Measurements from ENCODE around the gene CLEC5A.

The CLEC5A gene

GRCh38 chr7:141974831-141975230 lies 28.1 kb upstream of the CLEC5A start:
- no peaks in the 10 kb centered on the region for H3K27me3 ChIP-seq (replicated peaks in 2 of 5; ENCODE audit: control insufficient read depth in 4 of 5, insufficient read depth in 5 of 5, low read length in 4 of 5)
- DNase-seq = peak; percentile 25 to 52 (median 41)
- WGBS (ENCODE audit: insufficient coverage) = no CpG with 5 or more reads among the region's 2 CpGs
- peaks cover 0 to 2% (median 0%) of the 10 kb centered on the region in 5 experiments for H3K9me3 ChIP-seq (ENCODE audit: control extremely low read depth in 1 of 5, control insufficient read depth in 4 of 5, insufficient read depth in 2 of 5, low read depth in 1 of 5, low read length in 4 of 5)
- no peak overlapping the region for H3K27ac ChIP-seq (ENCODE audit: insufficient read depth in 1 of 2, low read depth in 1 of 2, low read length in 2 of 2, poor library complexity in 1 of 2, severe bottlenecking in 2 of 2)
- peaks cover 0 to 22% (median 7%) of the 10 kb centered on the region in 4 experiments for H3K4me1 ChIP-seq (ENCODE audit: control extremely low read depth in 1 of 4, control insufficient read depth in 4 of 4, insufficient read depth in 4 of 4, low read length in 3 of 4)
- H3K4me3 ChIP-seq (ENCODE audit: control insufficient read depth in 1 of 7, extremely low read depth in 1 of 7, insufficient read depth in 4 of 7, low read depth in 2 of 7, low read length in 6 of 7) = no peak overlapping the region
- CTCF ChIA-PET = interaction anchor here (0.7 to 2.2 kb wide), 14 partner anchors 8 to 328 kb away, joined by 3 to 12 read pairs (median 4); no protein-coding TSS in a partner anchor
- POLR2A ChIA-PET = no interaction called here
- H3K36me3 ChIP-seq (ENCODE audit: control insufficient read depth in 4 of 4, insufficient read depth in 4 of 4, low read length in 3 of 4) = no peaks in the 10 kb centered on the region

GRCh38 chr7:141973673-141974072 lies 26.9 kb upstream of the CLEC5A start, which contains the start of gene TAS2R38:
TAS2R38 (minus strand) TSS chr7:141973773; CDS start chr7:141973689, 84 bp downstream.
- no peak within 1 kb of the TSS for H3K4me3 ChIP-seq (ENCODE audit: control insufficient read depth in 1 of 7, extremely low read depth in 1 of 7, insufficient read depth in 4 of 7, low read depth in 2 of 7, low read length in 6 of 7)
- no peaks in the 10 kb centered on the region for H3K27me3 ChIP-seq (replicated peaks in 2 of 5; ENCODE audit: control insufficient read depth in 4 of 5, insufficient read depth in 5 of 5, low read length in 4 of 5)
- CTCF ChIA-PET = interaction anchor here (1.4 to 1.6 kb wide), 3 partner anchors 213 to 329 kb away, joined by 4 to 8 read pairs (median 4); no protein-coding TSS in a partner anchor
- POLR2A ChIA-PET = no interaction called here
- no peaks in the 10 kb centered on the region for H3K9me3 ChIP-seq (ENCODE audit: control extremely low read depth in 1 of 5, control insufficient read depth in 4 of 5, insufficient read depth in 2 of 5, low read depth in 1 of 5, low read length in 4 of 5)
- no peak for DNase-seq
- WGBS (ENCODE audit: insufficient coverage) = 100% methylated on average over 6 of the region's 7 CpGs
- H3K4me1 ChIP-seq (ENCODE audit: control extremely low read depth in 1 of 4, control insufficient read depth in 4 of 4, insufficient read depth in 4 of 4, low read length in 3 of 4) = peaks cover 0 to 13% (median 5%) of the 10 kb centered on the region in 4 experiments
- no peaks in the 10 kb centered on the region for H3K36me3 ChIP-seq (ENCODE audit: control insufficient read depth in 4 of 4, insufficient read depth in 4 of 4, low read length in 3 of 4)
- H3K27ac ChIP-seq (ENCODE audit: insufficient read depth in 1 of 2, low read depth in 1 of 2, low read length in 2 of 2, poor library complexity in 1 of 2, severe bottlenecking in 2 of 2) = no peak within 1 kb of the TSS

GRCh38 chr7:141960687-141961422 lies 14.1 kb upstream of the CLEC5A start:
- no peak overlapping the region for H3K27ac ChIP-seq (ENCODE audit: insufficient read depth in 1 of 2, low read depth in 1 of 2, low read length in 2 of 2, poor library complexity in 1 of 2, severe bottlenecking in 2 of 2)
- H3K36me3 ChIP-seq (ENCODE audit: control insufficient read depth in 4 of 4, insufficient read depth in 4 of 4, low read length in 3 of 4) = no peaks in the 10 kb centered on the region
- no peak overlapping the region for H3K4me3 ChIP-seq (ENCODE audit: control insufficient read depth in 1 of 7, extremely low read depth in 1 of 7, insufficient read depth in 4 of 7, low read depth in 2 of 7, low read length in 6 of 7)
- peaks cover 0 to 21% (median 11%) of the 10 kb centered on the region in 4 experiments for H3K4me1 ChIP-seq (ENCODE audit: control extremely low read depth in 1 of 4, control insufficient read depth in 4 of 4, insufficient read depth in 4 of 4, low read length in 3 of 4)
- WGBS (ENCODE audit: insufficient coverage) = 100% methylated on average over 2 of the region's 3 CpGs
- H3K27me3 ChIP-seq (replicated peaks in 2 of 5; ENCODE audit: control insufficient read depth in 4 of 5, insufficient read depth in 5 of 5, low read length in 4 of 5) = no peaks in the 10 kb centered on the region
- ChIA-PET POLR2A (no interaction called here), CTCF (interaction anchor here (1.6 to 1.7 kb wide), 2 partner anchors 12 to 14 kb away, joined by 4 read pairs; no protein-coding TSS in a partner anchor)
- H3K9me3 ChIP-seq (ENCODE audit: control extremely low read depth in 1 of 5, control insufficient read depth in 4 of 5, insufficient read depth in 2 of 5, low read depth in 1 of 5, low read length in 4 of 5) = peaks cover 0 to 2% (median 0%) of the 10 kb centered on the region in 5 experiments
- DNase-seq = peak in 2 of 3 donors; percentile 62 to 65

- WGBS (ENCODE audit: insufficient coverage) = no CpG with 5 or more reads among the region's 3 CpGs
- Histone ChIP-seq H3K4me1 (ENCODE audit: control extremely low read depth in 1 of 4, control insufficient read depth in 4 of 4, insufficient read depth in 4 of 4, low read length in 3 of 4) (peaks cover 8 to 62% (median 25%) of the 10 kb centered on the region in 4 experiments), H3K27ac (ENCODE audit: insufficient read depth in 1 of 2, low read depth in 1 of 2, low read length in 2 of 2, poor library complexity in 1 of 2, severe bottlenecking in 2 of 2) (peak overlapping the region in 1 of 2 experiments; percentile 56), H3K27me3 (replicated peaks in 2 of 5; ENCODE audit: control insufficient read depth in 4 of 5, insufficient read depth in 5 of 5, low read length in 4 of 5) (no peaks in the 10 kb centered on the region), H3K9me3 (ENCODE audit: control extremely low read depth in 1 of 5, control insufficient read depth in 4 of 5, insufficient read depth in 2 of 5, low read depth in 1 of 5, low read length in 4 of 5) (no peaks in the 10 kb centered on the region), H3K4me3 (ENCODE audit: control insufficient read depth in 1 of 7, extremely low read depth in 1 of 7, insufficient read depth in 4 of 7, low read depth in 2 of 7, low read length in 6 of 7) (no peak overlapping the region), H3K36me3 (ENCODE audit: control insufficient read depth in 4 of 4, insufficient read depth in 4 of 4, low read length in 3 of 4) (no peaks in the 10 kb centered on the region)
- DNase-seq = peak; percentile 72 to 97 (median 92)
- POLR2A ChIA-PET = no interaction called here
- CTCF ChIA-PET = interaction anchor here (1.3 to 2.7 kb wide), 4 partner anchors 10 to 26 kb away, joined by 3 to 9 read pairs (median 4); no protein-coding TSS in a partner anchor
Observed at GRCh38 chr7:141956084-141956483, 9.3 kb upstream of the CLEC5A start.

- Histone ChIP-seq H3K27me3 (replicated peaks in 2 of 5; ENCODE audit: control insufficient read depth in 4 of 5, insufficient read depth in 5 of 5, low read length in 4 of 5) (no peaks in the 10 kb centered on the region), H3K4me3 (ENCODE audit: control insufficient read depth in 1 of 7, extremely low read depth in 1 of 7, insufficient read depth in 4 of 7, low read depth in 2 of 7, low read length in 6 of 7) (no peak overlapping the region), H3K4me1 (ENCODE audit: control extremely low read depth in 1 of 4, control insufficient read depth in 4 of 4, insufficient read depth in 4 of 4, low read length in 3 of 4) (peaks cover 7 to 63% (median 21%) of the 10 kb centered on the region in 4 experiments), H3K27ac (ENCODE audit: insufficient read depth in 1 of 2, low read depth in 1 of 2, low read length in 2 of 2, poor library complexity in 1 of 2, severe bottlenecking in 2 of 2) (no peak overlapping the region), H3K9me3 (ENCODE audit: control extremely low read depth in 1 of 5, control insufficient read depth in 4 of 5, insufficient read depth in 2 of 5, low read depth in 1 of 5, low read length in 4 of 5) (no peaks in the 10 kb centered on the region), H3K36me3 (ENCODE audit: control insufficient read depth in 4 of 4, insufficient read depth in 4 of 4, low read length in 3 of 4) (no peaks in the 10 kb centered on the region)
- CTCF ChIA-PET = interaction anchor here (1.6 to 1.8 kb wide), 2 partner anchors 9 to 24 kb away, joined by 3 to 10 read pairs; no protein-coding TSS in a partner anchor
- POLR2A ChIA-PET = no interaction called here
- 88% methylated on average over 1 of the region's 1 CpG for WGBS (ENCODE audit: insufficient coverage)
- DNase-seq = no peak
Observed at GRCh38 chr7:141954334-141954733, 7.6 kb upstream of the CLEC5A start.

- WGBS (ENCODE audit: insufficient coverage) = no CpG with 5 or more reads among the region's 1 CpG
- H3K27ac ChIP-seq (ENCODE audit: insufficient read depth in 1 of 2, low read depth in 1 of 2, low read length in 2 of 2, poor library complexity in 1 of 2, severe bottlenecking in 2 of 2) = no peak overlapping the region
- no peaks in the 10 kb centered on the region for H3K27me3 ChIP-seq (replicated peaks in 2 of 5; ENCODE audit: control insufficient read depth in 4 of 5, insufficient read depth in 5 of 5, low read length in 4 of 5)
- POLR2A ChIA-PET = no interaction called here
- no peak overlapping the region for H3K4me3 ChIP-seq (ENCODE audit: control insufficient read depth in 1 of 7, extremely low read depth in 1 of 7, insufficient read depth in 4 of 7, low read depth in 2 of 7, low read length in 6 of 7)
- CTCF ChIA-PET = no interaction called here
- no peaks in the 10 kb centered on the region for H3K36me3 ChIP-seq (ENCODE audit: control insufficient read depth in 4 of 4, insufficient read depth in 4 of 4, low read length in 3 of 4)
- no peak for DNase-seq
- H3K9me3 ChIP-seq (ENCODE audit: control extremely low read depth in 1 of 5, control insufficient read depth in 4 of 5, insufficient read depth in 2 of 5, low read depth in 1 of 5, low read length in 4 of 5) = peaks cover 0 to 1% (median 0%) of the 10 kb centered on the region in 5 experiments
- peaks cover 8 to 63% (median 22%) of the 10 kb centered on the region in 4 experiments for H3K4me1 ChIP-seq (ENCODE audit: control extremely low read depth in 1 of 4, control insufficient read depth in 4 of 4, insufficient read depth in 4 of 4, low read length in 3 of 4)
Observed at GRCh38 chr7:141952461-141952860, 5.7 kb upstream of the CLEC5A start.

- peaks cover 6 to 62% (median 20%) of the 10 kb centered on the region in 4 experiments for H3K4me1 ChIP-seq (ENCODE audit: control extremely low read depth in 1 of 4, control insufficient read depth in 4 of 4, insufficient read depth in 4 of 4, low read length in 3 of 4)
- H3K27me3 ChIP-seq (replicated peaks in 2 of 5; ENCODE audit: control insufficient read depth in 4 of 5, insufficient read depth in 5 of 5, low read length in 4 of 5) = no peaks in the 10 kb centered on the region
- ChIA-PET CTCF (interaction anchor here (1.3 kb wide), 1 partner anchor 23 kb away, joined by 3 read pairs; no protein-coding TSS in a partner anchor), POLR2A (no interaction called here)
- WGBS (ENCODE audit: insufficient coverage) = 83% methylated on average over 1 of the region's 1 CpG
- peaks cover 0 to 1% (median 0%) of the 10 kb centered on the region in 5 experiments for H3K9me3 ChIP-seq (ENCODE audit: control extremely low read depth in 1 of 5, control insufficient read depth in 4 of 5, insufficient read depth in 2 of 5, low read depth in 1 of 5, low read length in 4 of 5)
- no peak overlapping the region for H3K4me3 ChIP-seq (ENCODE audit: control insufficient read depth in 1 of 7, extremely low read depth in 1 of 7, insufficient read depth in 4 of 7, low read depth in 2 of 7, low read length in 6 of 7)
- no peak for DNase-seq
- no peak overlapping the region for H3K27ac ChIP-seq (ENCODE audit: insufficient read depth in 1 of 2, low read depth in 1 of 2, low read length in 2 of 2, poor library complexity in 1 of 2, severe bottlenecking in 2 of 2)
- H3K36me3 ChIP-seq (ENCODE audit: control insufficient read depth in 4 of 4, insufficient read depth in 4 of 4, low read length in 3 of 4) = no peaks in the 10 kb centered on the region
Observed at GRCh38 chr7:141950806-141951205, 4.0 kb upstream of the CLEC5A start.

Measured in common myeloid progenitor, CD34-positive (primary cell).